Pancreas (tissue), 10 donors: Measurements from ENCODE around the gene ZPBP2. TPM values are rescaled to one million over a fixed set of nuclear protein-coding genes. Genes with fewer than 3 reads are reported as not detected.
"Not testable (repeated sequence)": the region's sequence is repeated elsewhere in the genome, so short reads cannot be mapped to it uniquely, and the experiment has no call there.

ENCODE experiments used
- ATAC-seq, 4 donors: fragments of 200-7000 bp; cut with Tn5 transposase; one replicate each; pipeline versions ENCODE4 v1.8.0 to v1.9.1; 2020; ENCODE audit warnings: mild to moderate bottlenecking in 4 of 4, moderate library complexity in 4 of 4
- DNase-seq, 6 donors: peaks; one replicate each; pipeline ENCODE4 v3.0.0-alpha.2; 2020
- FAIRE-seq: peaks from 2 replicates; lab custom pipeline; 2012; peaks lifted over from hg19 to GRCh38; lab: Jason Lieb, UNC
- H3K27ac ChIP-seq, 4 donors: fragments of 200-600 bp; sonication (generic); 1 replicate in 3 of 4; 2 replicates in 1 of 4; pipeline versions ENCODE4 v1.5.0 to v1.8.0; 2020
- H3K27me3 ChIP-seq, 4 donors: fragments of 200-600 bp; one replicate each; pipeline ENCODE4 v1.8.0; 2021
- H3K36me3 ChIP-seq, 3 donors: fragments of 200-600 bp; sonication (generic) in 1 of 3; one replicate each; pipeline versions ENCODE4 v1.5.0 to v1.8.0; 2020 to 2021
- H3K4me1 ChIP-seq, 3 donors: fragments of 200-600 bp; one replicate each; pipeline ENCODE4 v1.8.0; 2021
- H3K4me3 ChIP-seq, 4 donors: fragments of 200-600 bp; sonication (generic) in 2 of 4; one replicate each; pipeline versions ENCODE4 v1.5.0 to v1.8.0; 2020 to 2021
- H3K9me3 ChIP-seq, 4 donors: fragments of 200-600 bp; one replicate each; pipeline ENCODE4 v1.8.0; 2021
- CTCF ChIP-seq, 4 donors: fragments of 200-600 bp; sonication (generic) in 3 of 4; IDR thresholded peaks; one replicate each; pipeline versions ENCODE4 v1.5.0 to v1.8.0; 2021; ENCODE audit warnings: antibody characterized with exemption in 4 of 4
- WGBS, 2 donors: extraction: QIAGEN DNeasy Blood & Tissue Kit; methylation state at CpG; one replicate each; pipeline ENCODE4 v1.1.7; 2013; 5-methylcytosine and 5-hydroxymethylcytosine counted together
- intact Hi-C, 3 donors: fragments of 100-400 bp; cut with DNase I; formaldehyde crosslinking; loops; one replicate each; pipeline versions ENCODE4 v1.11.1 to v1.14.2; 2022
- polyA plus RNA-seq, 2 donors: library from polyadenylated mRNA; stranded (reverse); fragments of 200-250 nt; gene quantifications; one replicate each; pipeline ENCODE4 v1.2.3, GENCODE V29; 2013
- total RNA-seq, 6 donors: library from RNA; stranded (reverse); fragmentation: NEBNext Ultra II Directional in 4 of 6; extraction: Animal tissue kit (Norgen Biotek cat#: 25700) in 4 of 6; gene quantifications; one replicate each; pipeline versions ENCODE4 v1.2.1 to v1.2.4, GENCODE V29; 2021 to 2023
- donor health status: healthy with polysubstance abuse.
- donor health status: DM: no; HTN: no; CAD: no; lungs with moderate emphysema.
- donor health status: DM: no; HTN: no; CAD: no.
- donor health status: control.
- donor health status: control.
- donor health status: Bipolar disorder and iron deficiency.
- donor health status: DM: yes; HTN: yes; CAD: no.
- donor health status: DM: no; HTN: no; CAD: no.
- donor health status: DM: no; HTN: no; CAD: no.
- donor health status: DM: yes; HTN: yes; CAD: no.

Gene ZPBP2
- total and polyA plus RNA-seq, 8 donors: not detected

- ATAC-seq: no peak
- H3K4me1 ChIP-seq: no peaks in the 10 kb centered on the region
- 25 to 34% methylated on average over 3 of the region's 3 CpGs for WGBS, 2 donors
- no peaks in the 10 kb centered on the region for H3K9me3 ChIP-seq
- H3K27me3 ChIP-seq: no peaks in the 10 kb centered on the region
- FAIRE-seq: no peak
- no peak overlapping the region for H3K27ac ChIP-seq
- no peak overlapping the region for H3K4me3 ChIP-seq
- TF ChIP-seq CTCF (IDR thresholded peaks at IDR 0.05): no peak
- intact Hi-C loops: no loop called here
- no peak for DNase-seq
- no peaks in the 10 kb centered on the region for H3K36me3 ChIP-seq
Measured at GRCh38 chr17:39894681-39895376, 26.8 kb downstream of the ZPBP2 start.

GRCh38 chr17:39898088-39898487, 30.1 kb downstream of the ZPBP2 start:
- no peak for FAIRE-seq
- Histone ChIP-seq H3K9me3 (no peaks in the 10 kb centered on the region), H3K4me1 (no peaks in the 10 kb centered on the region), H3K4me3 (no peak overlapping the region), H3K36me3 (no peaks in the 10 kb centered on the region), H3K27me3 (no peaks in the 10 kb centered on the region), H3K27ac (no peak overlapping the region)
- intact Hi-C loops: no loop called here
- no peak for TF ChIP-seq CTCF (IDR thresholded peaks at IDR 0.05)
- WGBS, 2 donors: 93 to 94% methylated on average over 4 of the region's 4 CpGs
- no peak for ATAC-seq
- DNase-seq: no peak

GRCh38 chr17:39899215-39899614, 31.2 kb downstream of the ZPBP2 start:
- FAIRE-seq (no peak), DNase-seq (no peak), ATAC-seq (no peak)
- Histone ChIP-seq H3K9me3 (no peaks in the 10 kb centered on the region), H3K36me3 (no peaks in the 10 kb centered on the region), H3K27me3 (no peaks in the 10 kb centered on the region), H3K27ac (no peak overlapping the region), H3K4me1 (no peaks in the 10 kb centered on the region), H3K4me3 (no peak overlapping the region)
- intact Hi-C loops: no loop called here
- TF ChIP-seq CTCF (IDR thresholded peaks at IDR 0.05): no peak

- H3K27ac ChIP-seq, intact Hi-C loops, H3K4me3 ChIP-seq, DNase-seq, FAIRE-seq, H3K4me1 ChIP-seq, ATAC-seq, H3K9me3 ChIP-seq, H3K27me3 ChIP-seq, H3K36me3 ChIP-seq: not testable (repeated sequence)
- 90% methylated on average over 2 of the region's 2 CpGs for WGBS, 2 donors
Measured at GRCh38 chr17:39902027-39902426, 34.0 kb downstream of the ZPBP2 start.

- no peaks in the 10 kb centered on the region for H3K27me3 ChIP-seq
- ATAC-seq: no peak
- no peaks in the 10 kb centered on the region for H3K4me1 ChIP-seq
- no peak overlapping the region for H3K27ac ChIP-seq
- WGBS, 2 donors: 96 to 100% methylated on average over 4 of the region's 4 CpGs
- no peak for DNase-seq
- FAIRE-seq: no peak
- intact Hi-C loops: no loop called here
- H3K9me3 ChIP-seq: no peaks in the 10 kb centered on the region
- H3K36me3 ChIP-seq: no peaks in the 10 kb centered on the region
- no peak for TF ChIP-seq CTCF (IDR thresholded peaks at IDR 0.05)
- H3K4me3 ChIP-seq: no peak overlapping the region
Measured at GRCh38 chr17:39903158-39903884, 35.3 kb downstream of the ZPBP2 start.
